ENCODE data around the gene PKD2L2.
A peak's percentile ranks its signal among the peaks of the same experiment; 100 is the strongest.
"Not testable (repeated sequence)": the region's sequence is repeated elsewhere in the genome, so short reads cannot be mapped to it uniquely, and the experiment has no call there.

The PKD2L2 gene

GRCh38 chr5:137890845-137891244 lies 1.6 kb downstream of the PKD2L2 start:
- peak in 1 of 2 experiments; percentile 9 for DNase-seq

- no peak for DNase-seq
Measured at GRCh38 chr5:137891849-137892248, 2.6 kb downstream of the PKD2L2 start.

- no peak for DNase-seq
Measured at GRCh38 chr5:137894586-137894985, 5.3 kb downstream of the PKD2L2 start.

GRCh38 chr5:137896560-137896959 lies 7.3 kb downstream of the PKD2L2 start:
- DNase-seq = no peak

GRCh38 chr5:137899493-137899892 lies 10.2 kb downstream of the PKD2L2 start:
- no peak for DNase-seq

GRCh38 chr5:137901011-137901817 lies 12.0 kb downstream of the PKD2L2 start:
- DNase-seq = no peak

GRCh38 chr5:137902408-137903133 lies 13.3 kb downstream of the PKD2L2 start:
- no peak for DNase-seq

GRCh38 chr5:137914758-137915157 lies 25.5 kb downstream of the PKD2L2 start:
- no peak for DNase-seq

- DNase-seq = no peak
Measured at GRCh38 chr5:137916923-137917322, 27.7 kb downstream of the PKD2L2 start.

GRCh38 chr5:137921931-137922330 lies 32.7 kb downstream of the PKD2L2 start:
- DNase-seq = no peak

- DNase-seq = no peak
Measured at GRCh38 chr5:137923856-137924255, 34.6 kb downstream of the PKD2L2 start.

GRCh38 chr5:137932800-137933199 lies 43.5 kb downstream of the PKD2L2 start:
- DNase-seq = no peak

- no peak for DNase-seq
Measured at GRCh38 chr5:137933491-137933911, 44.2 kb downstream of the PKD2L2 start.

GRCh38 chr5:137935190-137935589 lies 45.9 kb downstream of the PKD2L2 start:
- DNase-seq = no peak

GRCh38 chr5:137935694-137936093 lies 46.4 kb downstream of the PKD2L2 start:
- DNase-seq = no peak

GRCh38 chr5:137937994-137938750 lies 48.9 kb downstream of the PKD2L2 start:
- no peak for DNase-seq

- DNase-seq = no peak
Measured at GRCh38 chr5:137938751-137939143, 49.5 kb downstream of the PKD2L2 start.

GRCh38 chr5:137939331-137939730 lies 50.1 kb downstream of the PKD2L2 start:
- DNase-seq = no peak

GRCh38 chr5:137944280-137944679 lies 55.0 kb downstream of the PKD2L2 start:
- not testable (repeated sequence) for DNase-seq

GRCh38 chr5:137945825-137946224 lies 56.6 kb downstream of the PKD2L2 start:
- no peak for DNase-seq

GRCh38 chr5:137954131-137954879 lies 65.0 kb downstream of the PKD2L2 start:
- no peak for DNase-seq

- DNase-seq = no peak
Measured at GRCh38 chr5:137957948-137958347, 68.7 kb downstream of the PKD2L2 start.

- DNase-seq = no peak
Measured at GRCh38 chr5:137959488-137959887, 70.2 kb downstream of the PKD2L2 start.
